SH-SY5Y (cell line): ENCODE measurements around the gene COL18A1.

Experiments
- GATA2 ChIP-seq: IDR thresholded peaks from 2 replicates; pipeline ENCODE4 v1.6.1; 2011; ENCODE audit warnings: mild to moderate bottlenecking, low read depth, low read length
- GATA3 ChIP-seq: IDR thresholded peaks from 2 replicates; pipeline ENCODE4 v1.6.1; 2011; ENCODE audit warnings: low read depth, mild to moderate bottlenecking, low read length, moderate library complexity

GRCh38 chr21:45405819-45406762 is 1.1 kb downstream of the COL18A1 start:
- TF ChIP-seq GATA2 = no peak
- no peak for TF ChIP-seq GATA3
